Activated CD4-positive, alpha-beta memory T cell treated with anti-CD3 and anti-CD28 coated beads for 36 hours (primary cell): Measurements from ENCODE around the gene ZRSR2. TPM values are rescaled to one million over a fixed set of nuclear protein-coding genes. Genes with fewer than 3 reads are reported as not detected.

Source experiments
- CTCF ChIA-PET: fragments of 350-600 bp; sonication (Branson Sonifier 250); formaldehyde crosslinking; loops from one replicate; lab custom pipeline; 2021; ENCODE audit warnings: antibody characterized with exemption, inconsistent platforms; lab: Charles Lee
- POLR2A ChIA-PET: fragments of 350-600 bp; sonication (Branson Sonifier 250); formaldehyde crosslinking; loops from one replicate; lab custom pipeline; 2021; ENCODE audit warnings: antibody characterized with exemption; lab: Charles Lee
- DNase-seq: peaks from one replicate; pipeline ENCODE4 v3.0.0-alpha.2; 2020
- H3K27ac Mint-ChIP-seq: one replicate; pipeline ENCODE4 v1.8.0; 2021; ENCODE audit warnings: mixed read lengths
- H3K27me3 Mint-ChIP-seq: one replicate; pipeline ENCODE4 v1.8.0; 2021; ENCODE audit warnings: mixed read lengths
- H3K36me3 Mint-ChIP-seq: one replicate; pipeline ENCODE4 v1.8.0; 2021; ENCODE audit warnings: mixed read lengths
- H3K4me1 Mint-ChIP-seq: one replicate; pipeline ENCODE4 v1.8.0; 2021; ENCODE audit warnings: low read depth, mixed read lengths
- H3K4me3 Mint-ChIP-seq: one replicate; pipeline ENCODE4 v1.8.0; 2021; ENCODE audit warnings: mild to moderate bottlenecking, mixed read lengths
- H3K9me3 Mint-ChIP-seq: one replicate; pipeline ENCODE4 v1.8.0; 2021; ENCODE audit warnings: mixed read lengths
- intact Hi-C: fragments of 100-400 bp; cut with micrococcal nuclease; formaldehyde crosslinking; loops from one replicate; pipeline ENCODE4 v1.15.1; 2023
- total RNA-seq, 2 experiments: library from RNA; stranded (reverse); gene quantifications; one replicate each; pipeline ENCODE4 v1.2.3, GENCODE V29; 2021

The ZRSR2 gene
- total RNA-seq, 2 experiments from 2014 or later, result 16.2 to 17.3 TPM

- intact Hi-C loops, result loop anchor here (1.0 to 10.0 kb wide), 6 partner anchors 39 to 521 kb away; partner anchors contain the start of genes CA5B, PIGA and ZRSR2
- peaks cover 22% of the 10 kb centered on the region for H3K4me1 Mint-ChIP-seq
- H3K9me3 Mint-ChIP-seq, result no peaks in the 10 kb centered on the region
- no peak for DNase-seq
- no peaks in the 10 kb centered on the region for H3K27me3 Mint-ChIP-seq
- H3K36me3 Mint-ChIP-seq, result peaks cover 6% of the 10 kb centered on the region
- peak overlapping the region; percentile 86 for H3K4me3 Mint-ChIP-seq
- ChIA-PET CTCF (interaction anchor here (1.0 kb wide), 1 partner anchor 65 kb away, joined by 3 read pairs; no protein-coding TSS in a partner anchor), POLR2A (interaction anchor here (1.4 to 1.6 kb wide), 3 partner anchors 65 to 118 kb away, joined by 4 to 6 read pairs (median 4); partner anchors contain the start of genes CA5B and ZRSR2)
- H3K27ac Mint-ChIP-seq, result peak overlapping the region; percentile 95
Measured at GRCh38 chrX:15855568-15856221, 65.4 kb downstream of the ZRSR2 start.

GRCh38 chrX:15856222-15856587 is 65.9 kb downstream of the ZRSR2 start:
- no peak overlapping the region for H3K4me3 Mint-ChIP-seq
- CTCF ChIA-PET, result no interaction called here
- H3K9me3 Mint-ChIP-seq, result no peaks in the 10 kb centered on the region
- no peaks in the 10 kb centered on the region for H3K27me3 Mint-ChIP-seq
- H3K27ac Mint-ChIP-seq, result no peak overlapping the region
- intact Hi-C loops, result loop anchor here (10.0 kb wide), 2 partner anchors 129 to 521 kb away; partner anchors contain the start of gene PIGA
- peaks cover 1% of the 10 kb centered on the region for H3K36me3 Mint-ChIP-seq
- DNase-seq, result no peak
- H3K4me1 Mint-ChIP-seq, result peaks cover 19% of the 10 kb centered on the region
- POLR2A ChIA-PET, result no interaction called here

DNA sequence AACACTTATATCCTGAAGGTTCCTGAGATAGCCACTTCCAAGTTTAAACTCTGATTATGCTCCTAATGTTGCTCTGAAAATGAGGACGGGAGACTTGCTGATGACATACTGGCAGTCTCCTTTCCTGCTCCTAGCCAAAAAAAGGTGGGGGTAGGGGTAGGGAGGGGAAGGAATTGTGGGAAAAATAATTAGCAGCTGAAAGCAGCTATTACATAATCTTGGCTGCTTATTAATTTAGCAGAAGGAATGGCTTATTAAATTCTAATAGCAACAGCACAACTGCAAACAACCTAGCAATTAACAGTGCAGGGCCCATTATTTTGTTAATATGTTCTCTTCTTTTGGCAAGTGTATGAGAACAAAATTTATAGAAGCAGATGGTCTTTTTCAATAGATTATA is 66.4 kb downstream of the ZRSR2 start:
- ChIA-PET POLR2A (no interaction called here), CTCF (no interaction called here)
- intact Hi-C loops, result loop anchor here (10.0 kb wide), 2 partner anchors 128 to 522 kb away; partner anchors contain the start of gene PIGA
- no peaks in the 10 kb centered on the region for H3K27me3 Mint-ChIP-seq
- DNase-seq, result no peak
- H3K4me3 Mint-ChIP-seq, result no peak overlapping the region
- H3K9me3 Mint-ChIP-seq, result no peaks in the 10 kb centered on the region
- no peaks in the 10 kb centered on the region for H3K36me3 Mint-ChIP-seq
- peaks cover 16% of the 10 kb centered on the region for H3K4me1 Mint-ChIP-seq
- H3K27ac Mint-ChIP-seq, result no peak overlapping the region

GRCh38 chrX:15858051-15858450 is 67.8 kb downstream of the ZRSR2 start:
- CTCF ChIA-PET, result no interaction called here
- H3K27me3 Mint-ChIP-seq, result peaks cover 1% of the 10 kb centered on the region
- POLR2A ChIA-PET, result no interaction called here
- intact Hi-C loops, result loop anchor here (10.0 kb wide), 2 partner anchors 127 to 523 kb away; partner anchors contain the start of gene PIGA
- no peaks in the 10 kb centered on the region for H3K36me3 Mint-ChIP-seq
- H3K4me1 Mint-ChIP-seq, result peaks cover 6% of the 10 kb centered on the region
- H3K4me3 Mint-ChIP-seq, result no peak overlapping the region
- no peak overlapping the region for H3K27ac Mint-ChIP-seq
- DNase-seq, result no peak
- no peaks in the 10 kb centered on the region for H3K9me3 Mint-ChIP-seq

DNA sequence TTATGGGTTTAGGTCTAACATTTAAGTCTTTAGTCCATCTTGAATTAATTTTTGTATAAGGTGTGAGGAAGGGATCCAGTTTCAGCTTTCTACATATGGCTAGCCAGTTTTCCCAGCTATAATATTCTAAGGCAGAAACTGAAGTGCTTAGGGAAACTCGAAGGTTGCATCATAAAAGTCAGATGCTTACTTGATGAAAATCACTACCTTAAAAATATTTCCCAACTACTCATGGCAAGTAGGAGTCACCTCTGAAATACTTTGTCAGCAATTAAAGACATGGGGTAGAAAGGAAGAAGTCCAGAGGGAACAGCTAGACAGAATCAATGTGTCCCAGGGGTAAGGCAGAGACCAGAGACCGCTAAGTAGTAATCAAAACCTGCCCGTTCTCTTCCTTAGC is 70.6 kb downstream of the ZRSR2 start:
- H3K27ac Mint-ChIP-seq, result no peak overlapping the region
- POLR2A ChIA-PET, result no interaction called here
- intact Hi-C loops, result no loop called here

DNA sequence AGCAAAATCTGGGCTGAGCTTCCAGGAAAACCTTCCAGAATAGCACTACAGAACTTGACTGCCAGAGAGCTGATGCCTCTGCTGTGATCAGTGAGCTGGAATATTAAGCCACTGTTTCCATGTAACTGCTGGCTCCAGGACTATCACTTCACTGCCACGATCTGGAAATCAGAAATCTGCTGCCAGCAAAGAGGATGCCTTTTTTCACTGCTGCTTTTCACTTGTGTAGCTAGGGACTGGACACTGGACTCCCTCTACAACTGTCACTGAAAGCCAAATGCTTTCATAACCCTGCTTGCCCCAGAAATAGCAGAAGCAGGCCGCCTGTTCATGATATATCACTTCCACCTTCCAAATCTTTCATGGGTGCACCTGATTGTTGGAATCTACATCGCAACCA is 73.7 kb downstream of the ZRSR2 start:
- DNase-seq, result no peak
- CTCF ChIA-PET, result no interaction called here
- Mint-ChIP-seq H3K27me3 (peaks cover 1% of the 10 kb centered on the region), H3K27ac (no peak overlapping the region), H3K9me3 (no peaks in the 10 kb centered on the region), H3K4me1 (no peaks in the 10 kb centered on the region), H3K36me3 (no peaks in the 10 kb centered on the region), H3K4me3 (no peak overlapping the region)
- POLR2A ChIA-PET, result no interaction called here
- intact Hi-C loops, result no loop called here

More for the DNA sequence above, 70.6 kb downstream of the ZRSR2 start:
- DNase-seq, result no peak
- peaks cover 1% of the 10 kb centered on the region for H3K27me3 Mint-ChIP-seq
- CTCF ChIA-PET, result no interaction called here
- no peaks in the 10 kb centered on the region for H3K36me3 Mint-ChIP-seq
- H3K4me3 Mint-ChIP-seq, result no peak overlapping the region
- H3K9me3 Mint-ChIP-seq, result no peaks in the 10 kb centered on the region
- peaks cover 3% of the 10 kb centered on the region for H3K4me1 Mint-ChIP-seq

DNA sequence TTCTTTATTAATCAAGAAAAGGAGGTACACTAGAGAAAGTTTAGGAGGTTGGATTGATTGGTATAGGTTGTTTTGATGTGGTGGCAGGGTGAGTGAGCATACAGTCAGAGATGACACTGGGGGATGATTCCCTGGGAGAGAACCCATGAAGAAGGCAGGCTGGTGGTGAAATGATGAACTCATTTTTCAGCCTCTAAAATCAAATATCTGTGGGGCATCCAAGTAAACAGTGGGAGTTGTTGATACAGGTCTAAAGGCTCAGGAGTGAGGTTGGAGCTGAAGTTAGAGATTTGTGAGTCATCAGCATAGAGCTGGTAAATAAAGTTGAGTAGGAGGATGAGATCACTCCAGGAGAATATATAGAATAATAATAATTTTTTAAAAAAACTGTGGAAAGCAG is 74.3 kb downstream of the ZRSR2 start:
- POLR2A ChIA-PET, result no interaction called here
- DNase-seq, result no peak
- H3K4me1 Mint-ChIP-seq, result no peaks in the 10 kb centered on the region
- intact Hi-C loops, result no loop called here
- no peaks in the 10 kb centered on the region for H3K36me3 Mint-ChIP-seq
- no peaks in the 10 kb centered on the region for H3K9me3 Mint-ChIP-seq
- H3K4me3 Mint-ChIP-seq, result no peak overlapping the region
- no peak overlapping the region for H3K27ac Mint-ChIP-seq
- CTCF ChIA-PET, result no interaction called here
- H3K27me3 Mint-ChIP-seq, result peaks cover 1% of the 10 kb centered on the region

- no peak overlapping the region for H3K4me3 Mint-ChIP-seq
- POLR2A ChIA-PET, result no interaction called here
- CTCF ChIA-PET, result no interaction called here
Measured at GRCh38 chrX:15866147-15866546, 75.9 kb downstream of the ZRSR2 start.

GRCh38 chrX:15869695-15870094 is 79.4 kb downstream of the ZRSR2 start:
- no peaks in the 10 kb centered on the region for H3K4me1 Mint-ChIP-seq
- H3K36me3 Mint-ChIP-seq, result no peaks in the 10 kb centered on the region
- intact Hi-C loops, result no loop called here
- ChIA-PET POLR2A (no interaction called here), CTCF (no interaction called here)
- no peaks in the 10 kb centered on the region for H3K9me3 Mint-ChIP-seq
- H3K4me3 Mint-ChIP-seq, result no peak overlapping the region
- H3K27ac Mint-ChIP-seq, result no peak overlapping the region
- no peak for DNase-seq
- H3K27me3 Mint-ChIP-seq, result no peaks in the 10 kb centered on the region

More at GRCh38 chrX:15866147-15866546, 75.9 kb downstream of the ZRSR2 start:
- intact Hi-C loops, result no loop called here
- Mint-ChIP-seq H3K9me3 (no peaks in the 10 kb centered on the region), H3K27me3 (peaks cover 1% of the 10 kb centered on the region), H3K4me1 (no peaks in the 10 kb centered on the region), H3K27ac (no peak overlapping the region), H3K36me3 (no peaks in the 10 kb centered on the region)
- no peak for DNase-seq

GRCh38 chrX:15870310-15870709 is 80.0 kb downstream of the ZRSR2 start:
- no peaks in the 10 kb centered on the region for H3K27me3 Mint-ChIP-seq
- ChIA-PET POLR2A (no interaction called here), CTCF (no interaction called here)
- H3K27ac Mint-ChIP-seq, result no peak overlapping the region
- no peaks in the 10 kb centered on the region for H3K36me3 Mint-ChIP-seq
- no peaks in the 10 kb centered on the region for H3K4me1 Mint-ChIP-seq
- no peak for DNase-seq
- no peak overlapping the region for H3K4me3 Mint-ChIP-seq
- intact Hi-C loops, result no loop called here
- no peaks in the 10 kb centered on the region for H3K9me3 Mint-ChIP-seq

Other genes starting within 250 kb of the ZRSR2 start
- not detected for gene ACE2, start 189.5 kb upstream of the ZRSR2 start, total RNA-seq
- under 1 TPM; 0.41 to 0.69 TPM for gene CLTRN, start 125.7 kb upstream of the ZRSR2 start, total RNA-seq
- 10 to 100 TPM; 13.1 to 15.5 TPM for gene CA5B, start 52.2 kb upstream of the ZRSR2 start, total RNA-seq
- gene AP1S2, start 64.3 kb downstream of the ZRSR2 start, total RNA-seq, result 10 to 100 TPM; 21.4 to 29.3 TPM